AML-193 (cell line): Measurements from ENCODE around the gene DAPL1.

Experiments used
- DNase-seq, 2 experiments: peaks; one replicate each; lab custom pipeline; 2025; lab: John Stamatoyannopoulos, UW

DAPL1 gene

GRCh38 chr2:158777077-158777476 is 18.0 kb upstream of the DAPL1 start:
- DNase-seq = no peak

- no peak for DNase-seq
Measured at GRCh38 chr2:158778243-158778642, 16.9 kb upstream of the DAPL1 start.

GRCh38 chr2:158779621-158780020 is 15.5 kb upstream of the DAPL1 start:
- DNase-seq = no peak

- DNase-seq = no peak
Measured at GRCh38 chr2:158781353-158781961, 13.7 kb upstream of the DAPL1 start.

GRCh38 chr2:158782136-158782535 is 13.0 kb upstream of the DAPL1 start:
- no peak for DNase-seq

- no peak for DNase-seq
Measured at GRCh38 chr2:158782616-158783015, 12.5 kb upstream of the DAPL1 start.

- DNase-seq = no peak
Measured at GRCh38 chr2:158783923-158784322, 11.2 kb upstream of the DAPL1 start.

- no peak for DNase-seq
Measured at GRCh38 chr2:158786897-158787296, 8.2 kb upstream of the DAPL1 start.

- no peak for DNase-seq
Measured at GRCh38 chr2:158788951-158789350, 6.2 kb upstream of the DAPL1 start.

GRCh38 chr2:158796652-158797051 is 1.5 kb downstream of the DAPL1 start:
- DNase-seq = no peak

GRCh38 chr2:158797963-158798700 is 3.0 kb downstream of the DAPL1 start:
- DNase-seq = no peak

GRCh38 chr2:158799181-158799580 is 4.1 kb downstream of the DAPL1 start:
- DNase-seq = no peak

GRCh38 chr2:158803506-158803905 is 8.4 kb downstream of the DAPL1 start:
- no peak for DNase-seq

GRCh38 chr2:158805255-158805654 is 10.1 kb downstream of the DAPL1 start:
- DNase-seq = no peak

GRCh38 chr2:158805936-158806335 is 10.8 kb downstream of the DAPL1 start:
- DNase-seq = no peak

GRCh38 chr2:158806941-158807340 is 11.8 kb downstream of the DAPL1 start:
- DNase-seq = no peak

GRCh38 chr2:158808426-158808825 is 13.3 kb downstream of the DAPL1 start:
- no peak for DNase-seq

- no peak for DNase-seq
Measured at GRCh38 chr2:158809816-158810215, 14.7 kb downstream of the DAPL1 start.

- DNase-seq = no peak
Measured at GRCh38 chr2:158810731-158811460, 15.8 kb downstream of the DAPL1 start.

GRCh38 chr2:158815166-158815565 is 20.0 kb downstream of the DAPL1 start:
- DNase-seq = no peak

- no peak for DNase-seq
Measured at GRCh38 chr2:158815658-158816057, 20.5 kb downstream of the DAPL1 start.

GRCh38 chr2:158817588-158817987 is 22.5 kb downstream of the DAPL1 start:
- no peak for DNase-seq

GRCh38 chr2:158818511-158818910 is 23.4 kb downstream of the DAPL1 start:
- DNase-seq = no peak
